Breast epithelium (tissue), 3 donors: Measurements from ENCODE around the gene GPI.

Source experiments
- CTCF ChIP-seq, 3 donors: fragments of 450-650 bp; IDR thresholded peaks; one replicate each; pipeline ENCODE4 v1.5.1; 2016 to 2017; ENCODE audit warnings: antibody characterized with exemption in 3 of 3, mild to moderate bottlenecking in 3 of 3, moderate library complexity in 3 of 3
- POLR2A ChIP-seq: fragments of 450-650 bp; IDR thresholded peaks from one replicate; pipeline ENCODE4 v1.6.1; 2016; ENCODE audit warnings: antibody characterized with exemption, mild to moderate bottlenecking, moderate library complexity

DNA sequence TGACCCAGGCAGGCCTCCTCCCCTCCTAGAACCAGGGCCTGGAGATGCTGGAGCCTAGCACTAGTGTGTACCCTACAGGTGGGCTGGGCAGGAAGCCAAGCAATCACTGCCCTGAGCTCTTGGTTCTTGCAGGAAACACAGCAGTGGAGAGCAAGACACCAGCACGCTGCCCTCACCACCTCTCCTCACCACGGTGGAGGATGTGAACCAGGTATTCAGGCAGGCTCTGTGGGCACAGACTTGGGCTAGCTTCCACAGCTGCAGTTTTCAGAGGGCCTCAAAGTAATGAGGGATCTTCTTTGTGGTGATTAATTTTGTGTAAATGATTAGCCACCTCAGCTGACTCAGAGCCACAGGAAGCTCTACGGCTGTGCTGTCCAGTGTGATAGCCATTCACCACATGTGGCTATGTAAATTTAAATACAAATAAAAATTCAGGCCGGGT, 13.6 kb upstream of the GPI start:
- TF ChIP-seq CTCF (IDR thresholded peaks at IDR 0.05) (no peak), POLR2A (no peak)
